ENCODE results near the gene ARRDC3.

- no peak for TF ChIP-seq POLR2A (IDR thresholded peaks at IDR 0.05; ENCODE audit: low read depth)
- TF ChIP-seq EP300 (IDR thresholded peaks at IDR 0.05): no peak
- no peak for TF ChIP-seq CTCF (IDR thresholded peaks at IDR 0.05)
Observed at GRCh38 chr5:91373600-91373999, 9.5 kb downstream of the ARRDC3 start.
